H1 (cell line): Measurements from ENCODE around the gene GTSE1. TPM values are rescaled to one million over a fixed set of nuclear protein-coding genes. Genes with fewer than 3 reads are reported as not detected.

Source experiments
- polyA plus RNA-seq, 7 experiments: library from polyadenylated mRNA; depleted of rRNA in 3 of 7; stranded (reverse) in 5 of 7; unstranded in 2 of 7; fragments of >200 nt in 5 of 7; fragments of 200-250 nt in 2 of 7; gene quantifications; 1 replicate in 5 of 7; 2 replicates in 1 of 7; 4 replicates in 1 of 7; pipeline versions ENCODE4 v1.2.1 to v1.2.3, GENCODE V29; 2011 to 2013; ENCODE audit warnings: missing spikeins in 2 of 7, mixed read lengths in 2 of 7
- total RNA-seq: library from RNA; stranded (reverse); fragmentation: NEBNext Ultra II Directional; extraction: Animal tissue kit (Norgen Biotek cat#: 25700); gene quantifications from 2 replicates; pipeline ENCODE4 v1.2.1, GENCODE V29; 2021
- TF ChIP-seq, protein P1 (sequence below): fragments of 300-600 bp; sonication (generic); IDR thresholded peaks from 2 replicates; pipeline ENCODE4 v1.7.1; 2012; ENCODE audit warnings: low read length, moderate library complexity, mild to moderate bottlenecking, inconsistent platforms; ENCODE audit not compliant: insufficient replicate concordance

The GTSE1 gene
- total and polyA plus RNA-seq, 2 of the 8 experiments (the other 6 are each of a cell fraction or from before 2014, with no cell fraction given) = 17.5 to 38.6 TPM

DNA sequence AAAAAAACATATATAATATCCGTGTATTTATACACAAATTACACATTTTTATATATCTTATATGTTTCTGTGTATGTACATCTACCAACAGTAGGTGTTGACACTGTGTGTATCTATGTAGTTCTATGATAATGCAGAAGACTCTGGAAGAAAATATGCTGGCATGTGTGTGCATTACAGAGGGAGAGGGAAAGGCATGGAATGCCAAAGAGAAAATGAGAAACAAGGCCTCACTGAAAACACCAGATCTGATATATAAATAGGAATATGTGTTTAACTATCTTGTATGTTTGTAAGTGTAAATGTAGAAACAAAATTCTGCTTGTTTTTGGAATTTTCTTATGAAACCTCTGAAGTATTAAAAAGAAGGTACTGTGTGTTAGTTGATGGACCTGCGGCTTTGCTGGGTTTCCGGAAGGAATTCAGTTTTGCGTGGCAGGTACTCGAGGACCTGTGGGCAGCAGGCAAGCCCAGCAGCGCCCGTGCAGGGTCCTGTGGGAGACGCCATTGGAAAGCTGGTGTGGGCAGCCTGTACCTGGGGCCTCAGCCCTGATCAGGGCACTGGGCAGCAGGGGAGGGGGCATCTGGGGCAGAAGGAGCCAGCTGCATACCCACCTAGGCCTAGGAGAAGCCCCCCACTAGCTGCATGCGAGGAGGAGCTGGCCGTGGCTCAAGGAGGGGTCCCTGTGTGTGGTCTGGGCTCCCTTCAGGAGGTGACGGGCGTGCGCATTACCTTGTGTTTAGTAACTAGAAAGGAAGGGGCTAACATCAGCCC is 31.2 kb downstream of the GTSE1 start (continued):
- TF ChIP-seq, protein P1, sequence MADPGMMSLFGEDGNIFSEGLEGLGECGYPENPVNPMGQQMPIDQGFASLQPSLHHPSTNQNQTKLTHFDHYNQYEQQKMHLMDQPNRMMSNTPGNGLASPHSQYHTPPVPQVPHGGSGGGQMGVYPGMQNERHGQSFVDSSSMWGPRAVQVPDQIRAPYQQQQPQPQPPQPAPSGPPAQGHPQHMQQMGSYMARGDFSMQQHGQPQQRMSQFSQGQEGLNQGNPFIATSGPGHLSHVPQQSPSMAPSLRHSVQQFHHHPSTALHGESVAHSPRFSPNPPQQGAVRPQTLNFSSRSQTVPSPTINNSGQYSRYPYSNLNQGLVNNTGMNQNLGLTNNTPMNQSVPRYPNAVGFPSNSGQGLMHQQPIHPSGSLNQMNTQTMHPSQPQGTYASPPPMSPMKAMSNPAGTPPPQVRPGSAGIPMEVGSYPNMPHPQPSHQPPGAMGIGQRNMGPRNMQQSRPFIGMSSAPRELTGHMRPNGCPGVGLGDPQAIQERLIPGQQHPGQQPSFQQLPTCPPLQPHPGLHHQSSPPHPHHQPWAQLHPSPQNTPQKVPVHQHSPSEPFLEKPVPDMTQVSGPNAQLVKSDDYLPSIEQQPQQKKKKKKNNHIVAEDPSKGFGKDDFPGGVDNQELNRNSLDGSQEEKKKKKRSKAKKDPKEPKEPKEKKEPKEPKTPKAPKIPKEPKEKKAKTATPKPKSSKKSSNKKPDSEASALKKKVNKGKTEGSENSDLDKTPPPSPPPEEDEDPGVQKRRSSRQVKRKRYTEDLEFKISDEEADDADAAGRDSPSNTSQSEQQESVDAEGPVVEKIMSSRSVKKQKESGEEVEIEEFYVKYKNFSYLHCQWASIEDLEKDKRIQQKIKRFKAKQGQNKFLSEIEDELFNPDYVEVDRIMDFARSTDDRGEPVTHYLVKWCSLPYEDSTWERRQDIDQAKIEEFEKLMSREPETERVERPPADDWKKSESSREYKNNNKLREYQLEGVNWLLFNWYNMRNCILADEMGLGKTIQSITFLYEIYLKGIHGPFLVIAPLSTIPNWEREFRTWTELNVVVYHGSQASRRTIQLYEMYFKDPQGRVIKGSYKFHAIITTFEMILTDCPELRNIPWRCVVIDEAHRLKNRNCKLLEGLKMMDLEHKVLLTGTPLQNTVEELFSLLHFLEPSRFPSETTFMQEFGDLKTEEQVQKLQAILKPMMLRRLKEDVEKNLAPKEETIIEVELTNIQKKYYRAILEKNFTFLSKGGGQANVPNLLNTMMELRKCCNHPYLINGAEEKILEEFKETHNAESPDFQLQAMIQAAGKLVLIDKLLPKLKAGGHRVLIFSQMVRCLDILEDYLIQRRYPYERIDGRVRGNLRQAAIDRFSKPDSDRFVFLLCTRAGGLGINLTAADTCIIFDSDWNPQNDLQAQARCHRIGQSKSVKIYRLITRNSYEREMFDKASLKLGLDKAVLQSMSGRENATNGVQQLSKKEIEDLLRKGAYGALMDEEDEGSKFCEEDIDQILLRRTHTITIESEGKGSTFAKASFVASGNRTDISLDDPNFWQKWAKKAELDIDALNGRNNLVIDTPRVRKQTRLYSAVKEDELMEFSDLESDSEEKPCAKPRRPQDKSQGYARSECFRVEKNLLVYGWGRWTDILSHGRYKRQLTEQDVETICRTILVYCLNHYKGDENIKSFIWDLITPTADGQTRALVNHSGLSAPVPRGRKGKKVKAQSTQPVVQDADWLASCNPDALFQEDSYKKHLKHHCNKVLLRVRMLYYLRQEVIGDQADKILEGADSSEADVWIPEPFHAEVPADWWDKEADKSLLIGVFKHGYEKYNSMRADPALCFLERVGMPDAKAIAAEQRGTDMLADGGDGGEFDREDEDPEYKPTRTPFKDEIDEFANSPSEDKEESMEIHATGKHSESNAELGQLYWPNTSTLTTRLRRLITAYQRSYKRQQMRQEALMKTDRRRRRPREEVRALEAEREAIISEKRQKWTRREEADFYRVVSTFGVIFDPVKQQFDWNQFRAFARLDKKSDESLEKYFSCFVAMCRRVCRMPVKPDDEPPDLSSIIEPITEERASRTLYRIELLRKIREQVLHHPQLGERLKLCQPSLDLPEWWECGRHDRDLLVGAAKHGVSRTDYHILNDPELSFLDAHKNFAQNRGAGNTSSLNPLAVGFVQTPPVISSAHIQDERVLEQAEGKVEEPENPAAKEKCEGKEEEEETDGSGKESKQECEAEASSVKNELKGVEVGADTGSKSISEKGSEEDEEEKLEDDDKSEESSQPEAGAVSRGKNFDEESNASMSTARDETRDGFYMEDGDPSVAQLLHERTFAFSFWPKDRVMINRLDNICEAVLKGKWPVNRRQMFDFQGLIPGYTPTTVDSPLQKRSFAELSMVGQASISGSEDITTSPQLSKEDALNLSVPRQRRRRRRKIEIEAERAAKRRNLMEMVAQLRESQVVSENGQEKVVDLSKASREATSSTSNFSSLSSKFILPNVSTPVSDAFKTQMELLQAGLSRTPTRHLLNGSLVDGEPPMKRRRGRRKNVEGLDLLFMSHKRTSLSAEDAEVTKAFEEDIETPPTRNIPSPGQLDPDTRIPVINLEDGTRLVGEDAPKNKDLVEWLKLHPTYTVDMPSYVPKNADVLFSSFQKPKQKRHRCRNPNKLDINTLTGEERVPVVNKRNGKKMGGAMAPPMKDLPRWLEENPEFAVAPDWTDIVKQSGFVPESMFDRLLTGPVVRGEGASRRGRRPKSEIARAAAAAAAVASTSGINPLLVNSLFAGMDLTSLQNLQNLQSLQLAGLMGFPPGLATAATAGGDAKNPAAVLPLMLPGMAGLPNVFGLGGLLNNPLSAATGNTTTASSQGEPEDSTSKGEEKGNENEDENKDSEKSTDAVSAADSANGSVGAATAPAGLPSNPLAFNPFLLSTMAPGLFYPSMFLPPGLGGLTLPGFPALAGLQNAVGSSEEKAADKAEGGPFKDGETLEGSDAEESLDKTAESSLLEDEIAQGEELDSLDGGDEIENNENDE = no peak
